G401 (cell line): ENCODE data around the gene UFC1. TPM values are rescaled to one million over a fixed set of nuclear protein-coding genes. Genes with fewer than 3 reads are reported as not detected.
A peak's percentile ranks its signal among the peaks of the same experiment; 100 is the strongest.
"Not testable (repeated sequence)": the region's sequence is repeated elsewhere in the genome, so short reads cannot be mapped to it uniquely, and the experiment has no call there.

ENCODE experiments used
- DNase-seq: peaks from one replicate; pipeline ENCODE4 v3.0.0-alpha.2; 2015; ENCODE audit warnings: low spot score
- in situ Hi-C: cut with HindIII; loops from 2 replicates; pipeline ENCODE4 v1.10.0; 2016; ENCODE audit warnings: low sequenced_read_pairs, mixed read lengths
- total RNA-seq: library from RNA; depleted of rRNA; stranded (reverse); fragments of >200 nt; shearing (Covaris generic); gene quantifications from 2 replicates; pipeline ENCODE4 v1.2.3, GENCODE V29; 2014; rRNA removed

Gene UFC1
- total RNA-seq: 70.8 and 72.9 TPM in 2 replicates

DNA sequence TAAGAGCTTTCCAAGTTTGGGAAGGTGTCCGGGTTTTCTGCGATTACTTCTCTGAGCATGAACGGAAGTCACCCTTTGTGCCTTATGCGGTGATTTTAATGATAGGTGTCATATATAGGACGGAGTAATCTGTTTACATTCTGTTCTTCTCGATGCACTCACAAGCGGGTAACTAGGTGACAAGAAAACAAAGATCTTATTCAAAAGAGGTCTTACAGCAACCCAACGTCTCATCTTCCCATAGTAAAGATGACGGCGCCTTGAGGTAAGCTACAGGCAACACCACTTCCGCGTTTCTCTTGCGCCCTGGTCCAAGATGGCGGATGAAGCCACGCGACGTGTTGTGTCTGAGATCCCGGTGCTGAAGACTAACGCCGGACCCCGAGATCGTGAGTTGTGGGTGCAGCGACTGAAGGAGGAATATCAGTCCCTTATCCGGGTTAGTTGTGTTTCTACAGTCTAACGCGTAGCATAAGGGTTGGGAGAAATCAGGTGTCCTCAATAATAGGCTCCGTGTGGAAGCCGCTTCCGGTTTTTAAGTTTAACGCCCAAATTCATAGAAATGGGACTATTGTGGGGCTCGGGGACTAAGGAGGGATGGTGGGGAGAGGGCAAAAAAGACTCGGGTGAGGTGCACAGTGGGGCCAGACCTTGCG lies at the start of gene UFC1:
Gene UFC1 (plus strand): TSS at position 297 of the 656 bp plus-strand sequence. CDS start 20 bp downstream, at position 317.
- peak; percentile 93 for DNase-seq
- in situ Hi-C loops: no loop called here

DNA sequence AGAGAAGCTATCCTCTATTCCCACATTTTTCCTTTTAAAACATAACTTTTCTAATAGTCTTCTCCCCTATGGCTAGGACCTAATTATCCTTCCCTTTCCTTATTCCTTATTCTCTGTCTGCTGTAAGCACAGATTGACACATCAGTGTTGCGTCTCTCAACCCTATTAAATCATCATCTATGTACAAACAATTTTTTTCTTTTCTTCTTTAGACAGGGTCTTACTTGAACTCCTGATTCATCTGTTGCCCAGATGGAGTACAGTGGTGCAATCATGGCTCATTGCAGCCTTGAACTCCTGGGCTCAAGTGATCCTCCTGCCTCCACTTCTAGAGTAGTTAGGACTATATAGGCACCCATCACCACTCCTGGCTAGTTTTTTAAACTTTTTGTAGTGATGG lies 47.3 kb upstream of the UFC1 start:
- no peak for DNase-seq
- in situ Hi-C loops: no loop called here

DNA sequence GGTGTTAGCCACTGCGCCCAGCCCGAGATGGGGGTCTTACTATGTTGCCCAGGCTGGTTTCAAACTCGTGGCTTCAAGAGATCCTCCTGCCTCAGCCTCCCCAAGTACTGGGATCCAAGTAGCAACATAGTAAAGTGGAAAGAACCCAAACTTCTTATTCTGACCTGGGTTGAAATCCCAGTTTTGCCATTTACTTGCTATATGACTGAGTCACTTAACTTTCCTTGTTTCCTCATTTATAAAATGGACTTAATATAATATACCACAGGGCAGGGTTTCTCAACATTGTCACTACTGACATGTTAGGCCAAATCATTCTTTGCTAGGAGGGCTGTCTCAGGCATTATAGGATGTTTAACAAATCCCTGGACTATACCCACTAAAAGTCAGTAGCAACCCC lies 42.7 kb upstream of the UFC1 start:
- DNase-seq: no peak
- in situ Hi-C loops: no loop called here

DNA sequence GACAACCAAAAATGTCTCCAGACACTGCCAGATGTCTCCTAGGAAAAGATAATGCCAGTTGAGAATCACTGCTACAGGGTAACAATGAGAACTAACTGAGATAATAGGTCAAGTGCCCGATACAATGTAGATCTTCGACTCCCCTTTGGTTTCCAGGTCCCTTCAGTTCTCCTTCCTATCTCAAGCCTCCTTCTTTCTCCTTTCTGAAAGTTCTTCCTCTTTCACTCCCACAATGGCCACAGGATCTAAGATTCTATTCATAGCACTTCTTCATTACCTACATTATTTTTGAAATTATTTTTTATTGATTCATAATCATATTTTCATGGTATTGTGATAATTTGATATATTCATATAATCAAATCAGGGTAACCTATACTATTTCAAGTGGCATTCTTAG lies 42.3 kb upstream of the UFC1 start:
- in situ Hi-C loops: no loop called here

DNA sequence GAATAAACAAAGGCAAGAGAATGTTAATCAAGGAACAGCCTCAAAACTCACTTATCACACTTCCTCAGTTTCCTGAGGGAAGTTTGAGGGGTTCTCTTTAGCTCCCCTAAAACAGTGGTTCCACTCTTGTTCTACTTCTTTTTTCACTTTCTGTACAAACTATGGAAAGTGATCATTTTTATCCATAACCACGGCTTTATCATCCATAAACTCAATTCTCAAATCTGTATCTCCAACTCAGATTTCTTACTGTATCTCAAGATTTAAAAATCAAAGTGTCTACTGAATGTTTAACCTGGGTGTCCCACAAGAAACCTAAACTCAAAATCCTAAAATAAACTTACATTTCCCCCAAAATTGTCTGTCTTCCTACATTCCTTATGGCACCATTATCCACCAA lies 39.9 kb upstream of the UFC1 start:
- in situ Hi-C loops: no loop called here

More for the DNA sequence above, 42.3 kb upstream of the UFC1 start:
- no peak for DNase-seq

DNA sequence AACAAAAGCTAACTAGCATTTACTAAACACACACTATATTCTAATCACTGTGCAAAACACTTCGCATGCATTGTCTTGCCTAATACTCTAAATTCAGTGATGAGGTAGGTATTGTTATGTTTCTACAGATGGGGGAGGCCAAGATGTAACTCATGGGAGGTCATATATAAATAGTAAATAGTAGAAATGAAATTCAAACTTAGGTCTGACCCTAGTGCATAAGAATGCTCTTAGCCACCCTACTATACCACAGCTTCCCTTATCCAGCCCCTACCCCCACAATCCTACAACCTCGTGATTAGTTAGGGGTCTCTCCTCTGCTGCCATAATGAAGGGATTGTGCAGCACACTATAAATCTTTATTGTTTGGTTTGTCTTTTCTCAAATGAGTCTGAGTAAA lies 39.2 kb upstream of the UFC1 start:
- in situ Hi-C loops: no loop called here
- DNase-seq: no peak

More for the DNA sequence above, 39.9 kb upstream of the UFC1 start:
- DNase-seq: no peak

DNA sequence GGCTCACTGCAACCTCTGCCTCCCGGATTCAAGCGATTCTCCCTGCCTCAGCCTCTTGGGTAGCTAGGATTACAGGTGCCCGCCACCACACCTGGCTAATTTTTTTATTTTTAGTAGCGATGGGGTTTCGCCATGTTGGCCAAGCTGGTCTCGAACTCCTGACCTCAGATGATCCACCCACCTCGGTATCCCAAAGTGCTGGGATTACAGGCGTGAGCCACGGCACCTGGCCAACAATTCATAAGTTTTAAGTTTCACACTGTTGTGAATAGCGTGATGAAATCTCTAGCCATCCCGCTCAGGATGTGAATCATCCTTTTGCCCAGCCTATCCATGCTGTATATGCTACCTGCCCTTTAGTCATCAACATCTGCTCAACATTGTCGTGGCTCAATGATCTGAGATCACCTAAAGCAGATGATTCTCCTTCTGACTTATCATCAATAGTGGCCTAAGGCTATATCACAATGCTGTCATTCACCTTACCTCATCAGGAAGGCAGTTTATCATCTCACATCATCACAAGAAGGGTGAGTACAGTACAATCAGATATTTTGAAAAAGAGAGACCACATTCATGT lies 38.6 kb upstream of the UFC1 start:
- in situ Hi-C loops: no loop called here
- no peak for DNase-seq

DNA sequence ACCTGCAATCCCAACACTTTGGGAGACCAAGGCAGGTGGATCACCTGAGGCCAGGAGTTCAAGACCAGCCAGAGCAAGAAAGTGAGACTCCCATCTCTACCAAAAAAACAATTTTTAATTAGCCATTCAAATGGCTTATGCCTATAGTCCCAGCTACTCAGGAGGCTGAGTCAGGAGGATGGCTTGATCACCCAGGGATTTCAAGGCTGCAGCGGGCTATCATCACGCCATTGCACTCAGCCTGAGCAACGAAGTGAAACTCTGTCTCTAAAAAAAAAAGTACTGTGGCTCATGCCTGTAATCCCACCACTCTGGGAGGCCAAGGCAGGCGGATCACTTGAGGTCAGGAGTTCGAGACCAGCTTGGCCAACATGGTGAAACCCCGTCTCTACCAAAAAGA lies 37.8 kb upstream of the UFC1 start:
- DNase-seq, in situ Hi-C loops: not testable (repeated sequence)

DNA sequence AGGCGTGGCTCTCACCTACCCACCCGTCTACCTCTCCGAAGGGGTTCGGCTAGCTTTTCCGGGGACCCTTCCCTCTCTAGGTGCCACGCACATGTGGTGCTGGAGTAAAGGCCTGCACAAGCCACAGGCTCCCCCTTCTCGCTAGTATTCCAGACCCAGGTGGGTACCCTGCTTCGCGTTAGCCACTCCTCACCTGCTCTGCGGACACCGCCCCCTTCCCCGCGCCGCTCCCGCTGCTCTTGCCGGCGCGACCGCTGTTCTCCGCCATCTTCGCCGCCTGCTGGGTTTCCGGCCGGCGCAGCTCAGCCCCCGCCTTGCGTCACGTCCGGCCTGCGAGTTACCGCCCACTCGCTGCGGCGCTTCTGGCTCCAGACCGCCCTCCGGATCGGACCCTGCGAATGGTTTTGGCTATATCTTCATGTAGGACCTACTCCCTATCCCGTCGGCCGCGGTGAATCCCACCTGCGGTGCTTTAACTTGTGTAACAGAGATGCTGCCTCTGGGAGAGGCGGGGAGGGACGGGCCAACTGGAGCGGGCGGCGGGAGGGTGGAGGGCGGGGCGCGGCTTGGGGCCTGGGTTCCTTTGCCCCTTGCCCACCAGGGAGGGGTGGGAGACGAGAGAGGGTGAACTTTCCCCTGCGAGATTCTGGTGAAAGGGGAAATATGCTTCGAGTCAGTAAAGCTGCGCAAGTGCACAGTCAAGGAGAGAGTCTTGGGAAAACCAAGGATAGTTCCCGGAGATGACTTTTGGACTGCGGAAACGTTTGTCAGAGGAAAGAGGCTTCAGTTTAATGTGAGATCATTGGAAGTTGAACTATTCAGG lies 35.8 kb upstream of the UFC1 start, which contains the start of the genes NIT1 and PFDN2:
Gene NIT1 (plus strand): TSS at position 347 of the 823 bp plus-strand sequence. CDS start 72 bp downstream, at position 419.
Gene PFDN2 (minus strand): TSS at position 279 of the 823 bp plus-strand sequence. CDS start 11 bp downstream, at position 268.
- in situ Hi-C loops: no loop called here
- peak; percentile 87 for DNase-seq

DNA sequence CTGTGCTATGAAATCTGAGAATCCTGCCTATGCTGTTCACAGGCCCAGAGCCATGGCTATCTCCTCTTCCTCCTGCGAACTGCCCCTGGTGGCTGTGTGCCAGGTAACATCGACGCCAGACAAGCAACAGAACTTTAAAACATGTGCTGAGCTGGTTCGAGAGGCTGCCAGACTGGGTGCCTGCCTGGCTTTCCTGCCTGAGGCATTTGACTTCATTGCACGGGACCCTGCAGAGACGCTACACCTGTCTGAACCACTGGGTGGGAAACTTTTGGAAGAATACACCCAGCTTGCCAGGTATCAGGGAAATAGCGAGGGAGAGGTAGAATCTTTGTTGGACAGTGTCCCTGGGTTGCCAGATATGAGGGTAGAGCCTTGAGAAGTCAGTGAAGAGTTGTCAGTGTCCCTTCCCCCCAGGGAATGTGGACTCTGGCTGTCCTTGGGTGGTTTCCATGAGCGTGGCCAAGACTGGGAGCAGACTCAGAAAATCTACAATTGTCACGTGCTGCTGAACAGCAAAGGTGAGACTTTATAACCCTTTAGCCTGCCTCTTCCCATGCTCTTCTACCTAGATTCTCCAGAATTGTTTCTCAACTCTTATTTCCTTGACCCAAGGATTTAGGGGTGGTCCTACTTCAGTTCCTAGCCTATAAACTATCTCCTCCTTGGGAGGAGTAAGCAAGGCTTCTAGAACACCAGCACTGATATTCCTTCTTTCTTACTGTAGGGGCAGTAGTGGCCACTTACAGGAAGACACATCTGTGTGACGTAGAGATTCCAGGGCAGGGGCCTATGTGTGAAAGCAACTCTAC lies 34.5 kb upstream of the UFC1 start:
- in situ Hi-C loops: no loop called here
- DNase-seq: peak; percentile 42

DNA sequence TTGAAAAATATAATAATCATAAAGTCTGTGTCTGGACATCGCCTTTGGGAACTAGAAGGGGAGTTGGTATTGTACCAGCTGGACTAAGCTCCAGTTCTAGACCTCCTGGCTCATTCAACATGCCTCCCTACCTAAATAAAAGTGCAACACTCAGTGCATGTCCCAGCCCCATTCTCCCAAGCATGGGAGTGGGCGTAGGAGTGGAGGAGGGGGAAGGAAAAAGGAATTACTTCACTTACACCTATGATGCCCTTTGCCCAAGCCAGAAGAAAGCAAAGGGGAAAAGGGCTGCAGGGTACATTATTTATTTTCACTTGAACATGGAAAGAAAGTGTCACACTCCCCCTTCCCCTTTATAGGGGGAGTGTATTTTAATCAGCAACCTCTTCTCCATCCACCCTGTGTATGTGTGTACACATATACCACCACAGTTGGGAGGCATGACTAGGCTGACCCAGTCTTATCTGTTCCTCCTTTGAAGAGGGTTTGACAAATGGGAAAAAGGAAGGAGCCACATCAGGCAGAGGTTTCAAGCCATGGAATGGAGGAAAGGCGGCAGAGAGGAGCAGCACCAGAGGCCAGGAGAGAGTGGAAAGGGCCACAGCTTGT lies 32.6 kb upstream of the UFC1 start:
- DNase-seq: no peak
- in situ Hi-C loops: no loop called here

DNA sequence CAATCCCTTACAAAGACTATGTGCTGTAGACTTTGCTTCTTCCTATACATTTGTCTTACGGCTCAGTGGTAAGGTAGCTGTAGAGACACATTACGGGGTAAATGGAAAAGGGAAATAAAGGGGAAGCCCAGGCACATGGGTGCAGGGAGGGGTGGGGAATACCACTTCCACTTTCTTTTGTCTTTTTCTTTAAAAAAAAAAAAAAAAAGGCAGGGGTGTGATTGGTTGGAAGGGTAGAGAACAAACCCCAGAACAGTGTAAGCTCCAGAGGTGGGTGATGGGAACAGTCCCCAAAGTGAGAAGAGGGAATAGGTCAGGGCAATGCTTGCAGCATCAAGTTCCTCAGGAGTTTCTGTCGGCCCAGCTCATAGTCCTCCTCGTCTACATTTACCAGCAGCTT lies 31.9 kb upstream of the UFC1 start:
- DNase-seq: no peak
- in situ Hi-C loops: no loop called here

DNA sequence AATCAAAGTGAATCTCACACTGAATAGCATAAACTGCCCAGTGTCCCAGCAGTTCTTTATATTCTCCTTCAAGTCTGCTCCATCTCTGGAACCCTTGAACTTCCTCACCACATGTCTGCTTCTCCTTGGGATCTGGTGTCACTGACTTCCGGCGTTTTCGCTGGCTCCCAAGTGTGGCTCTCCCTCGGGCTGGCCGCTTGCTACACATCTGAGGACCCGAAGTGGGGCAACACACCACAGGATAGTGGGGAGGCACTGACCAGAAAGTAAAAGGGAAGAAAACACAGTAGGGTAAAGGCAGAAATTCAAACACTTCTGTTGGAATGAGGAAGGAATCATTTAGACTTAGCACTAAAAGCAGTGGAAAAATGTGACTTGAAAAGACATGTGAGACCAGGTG lies 30.8 kb upstream of the UFC1 start:
- in situ Hi-C loops: no loop called here
- DNase-seq: no peak

DNA sequence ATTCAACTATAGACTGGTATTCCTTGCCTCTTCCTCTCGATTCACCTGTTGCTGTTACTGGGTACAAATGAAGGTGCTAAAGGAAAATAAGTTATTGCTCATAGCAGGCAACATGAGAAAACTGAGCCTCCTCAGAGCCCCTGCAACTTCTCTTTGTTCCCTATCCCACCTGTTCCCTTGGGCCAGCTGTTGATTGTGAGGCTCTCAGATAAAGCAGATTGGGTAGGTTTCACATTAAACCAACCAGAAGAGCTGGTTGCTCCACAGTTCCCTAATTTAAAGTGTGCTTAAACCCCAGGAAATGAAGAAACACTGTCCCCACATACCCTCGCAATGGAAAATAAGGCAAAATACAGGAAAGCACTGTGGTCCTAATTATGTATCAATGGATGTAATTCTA lies 26.1 kb upstream of the UFC1 start:
- DNase-seq: no peak
- in situ Hi-C loops: no loop called here

DNA sequence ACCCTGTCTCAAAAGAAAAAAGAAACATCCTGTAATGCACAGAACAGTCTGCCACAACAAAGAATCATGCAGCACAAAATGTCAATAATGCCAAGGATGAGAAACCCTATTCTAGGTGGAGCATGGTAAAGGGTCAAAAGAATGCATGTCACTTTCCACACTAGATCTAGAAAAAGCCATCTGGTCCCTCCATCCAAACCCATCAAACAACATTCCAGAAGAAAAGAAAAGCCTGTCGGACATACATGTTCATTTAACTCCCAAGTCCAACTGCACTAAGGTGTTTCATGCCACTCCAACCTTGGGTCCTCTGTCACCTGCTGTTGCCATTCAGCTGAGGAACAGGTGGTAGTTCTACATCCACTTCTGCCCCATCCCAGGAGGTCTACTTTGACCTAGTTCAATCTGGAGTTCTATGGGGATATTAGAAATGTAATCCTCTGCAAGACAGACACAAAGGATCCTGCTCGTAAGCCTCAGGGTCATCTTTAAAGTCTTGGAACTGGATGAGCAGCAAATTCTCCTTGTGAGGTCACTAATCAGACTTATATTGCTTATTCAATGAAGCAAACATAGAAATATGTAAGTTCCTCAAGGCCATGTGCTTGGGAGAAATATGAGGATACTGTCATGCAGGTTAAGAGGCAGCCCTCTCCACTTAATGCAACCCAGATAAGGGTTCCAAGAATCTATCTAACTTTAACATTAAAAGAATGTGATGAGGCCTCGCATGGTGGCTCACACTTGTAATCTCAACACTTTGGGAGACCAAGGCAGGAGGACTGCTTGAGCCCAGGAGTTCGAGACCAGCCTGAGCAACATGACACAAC lies 25.0 kb upstream of the UFC1 start:
- in situ Hi-C loops: no loop called here
- no peak for DNase-seq

DNA sequence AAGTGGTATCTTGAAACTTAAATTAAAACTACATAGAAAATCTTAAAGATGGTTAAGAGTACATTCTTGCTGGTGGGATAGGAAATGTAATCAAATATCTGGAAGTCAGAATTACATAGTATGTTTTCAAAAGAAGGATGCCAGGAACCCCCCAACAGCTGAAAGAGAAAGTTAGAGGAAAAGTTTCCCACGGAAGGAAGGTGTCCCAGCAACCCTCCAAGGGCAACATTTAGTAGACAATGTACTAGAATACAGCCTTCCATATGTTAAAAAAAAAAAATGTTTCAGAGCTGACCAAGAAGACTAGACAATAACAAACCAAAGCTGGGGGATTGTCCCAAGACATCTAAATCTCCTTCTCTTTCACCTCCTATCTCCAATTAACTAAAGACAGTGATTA lies 23.5 kb upstream of the UFC1 start:
- no peak for DNase-seq
- in situ Hi-C loops: no loop called here

DNA sequence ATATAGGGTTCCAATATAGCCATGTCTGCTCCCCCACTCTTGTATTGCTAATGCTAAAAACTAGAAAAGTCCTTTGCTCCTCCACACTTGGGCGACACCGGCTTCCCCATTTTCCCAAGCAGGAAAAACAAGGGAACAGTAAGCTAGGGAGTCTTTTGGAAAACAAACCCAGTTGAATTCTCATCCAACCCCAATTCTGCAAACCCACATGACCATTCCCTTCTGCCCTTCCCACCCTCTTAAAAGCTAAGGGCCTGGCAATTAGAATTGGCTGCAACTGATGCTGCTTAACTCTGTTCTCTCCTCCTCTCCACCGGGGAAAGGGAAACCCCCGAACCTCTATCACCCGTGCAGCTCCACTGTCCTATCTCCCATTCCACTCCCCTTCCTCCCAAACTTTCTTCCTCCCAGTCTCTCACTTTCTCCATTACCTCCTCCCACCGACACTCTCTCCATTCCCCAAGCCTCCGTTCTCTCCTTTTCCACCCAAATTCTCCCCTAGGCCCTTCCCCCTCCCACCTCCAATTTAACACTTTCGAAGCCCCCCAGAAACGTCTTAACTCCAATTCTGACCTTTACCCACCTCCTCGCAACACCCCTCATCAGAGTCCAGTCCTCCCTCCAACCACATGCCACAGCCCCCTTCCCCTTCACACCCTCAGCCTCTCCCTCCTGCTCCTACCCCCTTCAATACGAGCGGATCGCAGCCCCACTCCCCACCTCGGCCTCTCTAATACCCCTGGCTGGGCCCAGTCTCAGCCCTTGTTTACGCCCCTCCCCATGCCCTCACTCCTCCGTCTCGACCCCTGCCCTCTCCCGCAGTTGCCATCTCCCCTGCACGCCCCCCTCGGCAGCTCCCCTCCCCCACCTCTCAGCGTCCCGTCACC lies 22.0 kb upstream of the UFC1 start:
- DNase-seq: peak; percentile 31

More for the DNA sequence above, 22.0 kb upstream of the UFC1 start:
- in situ Hi-C loops: no loop called here
